HEK293 (cell line): ENCODE results near the gene MLF2.
A peak's percentile ranks its signal among the peaks of the same experiment; 100 is the strongest.

Experiments used
- CTCF ChIA-PET: fragments of 350-600 bp; formaldehyde crosslinking; extraction: SDS; loops from one replicate; lab custom pipeline; 2021; ENCODE audit warnings: antibody characterized with exemption; lab: Yijun Ruan, JAX
- POLR2A ChIA-PET: fragments of 300-600 bp; formaldehyde crosslinking; extraction: SDS; loops from one replicate; lab custom pipeline; 2020; ENCODE audit warnings: antibody characterized with exemption, inconsistent platforms; lab: Yijun Ruan, JAX
- H3K27ac ChIP-seq: fragments of 200-500 bp; sonication (Bioruptor generic); 2 replicates; pipeline ENCODE4 v1.5.1; 2014; ENCODE audit warnings: low read depth, low read length, control low read depth, inconsistent platforms; ENCODE audit errors: extremely low read depth
- H3K36me3 ChIP-seq, 2 experiments: fragments of 200-500 bp in 1 of 2; sonication (Bioruptor generic) in 1 of 2; 1 replicate in 1 of 2; 2 replicates in 1 of 2; pipeline ENCODE4 v1.5.1; 2014 to 2017; ENCODE audit warnings: inconsistent platforms in 2 of 2, low read length in 2 of 2; ENCODE audit not compliant: control insufficient read depth in 2 of 2, insufficient read depth in 1 of 2
- H3K4me1 ChIP-seq: fragments of 200-500 bp; sonication (Bioruptor generic); 2 replicates; pipeline ENCODE4 v1.5.1; 2014; ENCODE audit warnings: mild to moderate bottlenecking, low read length, inconsistent platforms; ENCODE audit not compliant: control insufficient read depth, insufficient read depth
- H3K4me3 ChIP-seq: 2 replicates; pipeline ENCODE4 v1.5.1; 2011; ENCODE audit warnings: low read depth, mild to moderate bottlenecking, control low read depth, low read length, moderate library complexity
- H3K9me3 ChIP-seq: fragments of 200-500 bp; sonication (Bioruptor generic); 2 replicates; pipeline ENCODE4 v1.5.1; 2014; ENCODE audit warnings: low read depth, low read length, inconsistent platforms; ENCODE audit not compliant: control insufficient read depth, insufficient read depth
- HOXC10 ChIP-seq: sonication (generic); formaldehyde crosslinking; IDR thresholded peaks from 2 replicates; pipeline ENCODE4 v1.8.1; 2023; ENCODE audit warnings: mild to moderate bottlenecking, missing genetic modification reagents
- ZBTB17 ChIP-seq: fragments of 450-650 bp; formaldehyde crosslinking; IDR thresholded peaks from 2 replicates; pipeline ENCODE4 v1.5.1; 2016; ENCODE audit warnings: missing biosample characterization, missing genetic modification characterization
- ZNF10 ChIP-seq: fragments of 450-650 bp; formaldehyde crosslinking; IDR thresholded peaks from 2 replicates; pipeline ENCODE4 v1.5.1; 2017; ENCODE audit warnings: missing biosample characterization, missing genetic modification characterization
- ZNF16 ChIP-seq: fragments of 450-650 bp; formaldehyde crosslinking; IDR thresholded peaks from 2 replicates; pipeline ENCODE4 v1.5.1; 2016; ENCODE audit warnings: low read depth, missing biosample characterization, missing genetic modification characterization
- ZNF214 ChIP-seq: fragments of 450-650 bp; formaldehyde crosslinking; IDR thresholded peaks from 2 replicates; pipeline ENCODE4 v1.5.1; 2017; ENCODE audit warnings: missing biosample characterization, mild to moderate bottlenecking, missing genetic modification characterization, borderline replicate concordance
- ZNF292 ChIP-seq: fragments of 450-650 bp; formaldehyde crosslinking; IDR thresholded peaks from 2 replicates; pipeline ENCODE4 v1.5.1; 2016; ENCODE audit warnings: low read depth, missing biosample characterization, missing genetic modification characterization, borderline replicate concordance
- ZNF302 ChIP-seq: fragments of 450-650 bp; formaldehyde crosslinking; IDR thresholded peaks from 2 replicates; pipeline ENCODE4 v1.5.1; 2016; ENCODE audit warnings: missing biosample characterization, missing genetic modification characterization, low read depth
- ZNF341 ChIP-seq: fragments of 450-650 bp; formaldehyde crosslinking; IDR thresholded peaks from 2 replicates; pipeline ENCODE4; 2016; ENCODE audit warnings: low read depth, missing biosample characterization, missing genetic modification characterization
- ZNF473 ChIP-seq: fragments of 450-650 bp; formaldehyde crosslinking; IDR thresholded peaks from 2 replicates; pipeline ENCODE4 v1.5.1; 2017; ENCODE audit warnings: missing biosample characterization, missing genetic modification characterization
- ZNF521 ChIP-seq: fragments of 450-650 bp; formaldehyde crosslinking; IDR thresholded peaks from 2 replicates; pipeline ENCODE4 v1.5.1; 2017; ENCODE audit warnings: missing biosample characterization, mild to moderate bottlenecking, missing genetic modification characterization
- ZNF707 ChIP-seq: fragments of 450-650 bp; formaldehyde crosslinking; IDR thresholded peaks from 2 replicates; pipeline ENCODE4 v1.5.1; 2016; ENCODE audit warnings: missing biosample characterization, missing genetic modification characterization
- ZNF837 ChIP-seq: fragments of 450-650 bp; formaldehyde crosslinking; IDR thresholded peaks from 2 replicates; pipeline ENCODE4 v1.5.1; 2016; ENCODE audit warnings: missing biosample characterization, missing genetic modification characterization
- TF ChIP-seq, protein P1 (sequence below): fragments of 450-650 bp; formaldehyde crosslinking; IDR thresholded peaks from 2 replicates; pipeline ENCODE4 v1.5.1; 2016; ENCODE audit warnings: missing biosample characterization, missing genetic modification characterization, low read depth
- TF ChIP-seq, protein P2 (sequence below): fragments of 450-650 bp; formaldehyde crosslinking; IDR thresholded peaks from 2 replicates; pipeline ENCODE4 v1.5.1; 2017; ENCODE audit warnings: missing biosample characterization, missing genetic modification characterization
- TF ChIP-seq, protein P3 (sequence below): fragments of 450-650 bp; formaldehyde crosslinking; IDR thresholded peaks from 2 replicates; pipeline ENCODE4 v1.5.1; 2016; ENCODE audit warnings: missing biosample characterization, missing genetic modification characterization, borderline replicate concordance

Gene MLF2

DNA sequence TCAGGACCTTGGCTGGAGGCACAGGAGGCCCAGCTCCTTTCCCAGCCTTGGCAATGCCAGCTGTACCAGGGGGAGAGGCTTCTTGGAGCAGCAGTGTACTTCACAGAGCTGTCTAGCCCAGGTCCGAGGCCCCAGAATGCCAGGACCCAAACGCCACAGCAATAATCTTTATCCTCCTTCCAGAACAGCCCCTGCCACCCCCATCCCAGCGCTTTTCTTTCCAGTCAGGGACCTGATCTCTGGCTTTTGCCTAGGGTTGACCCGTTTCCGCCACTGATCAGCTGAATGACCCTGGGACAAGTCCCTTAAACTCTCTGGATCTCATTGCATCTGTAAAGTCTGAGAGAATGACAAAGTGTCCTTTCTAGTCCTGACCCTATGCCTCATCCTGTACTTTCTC, 24.4 kb upstream of the MLF2 start (continued):
- no peak for TF ChIP-seq ZNF302 (tag by site-specific recombination)

DNA sequence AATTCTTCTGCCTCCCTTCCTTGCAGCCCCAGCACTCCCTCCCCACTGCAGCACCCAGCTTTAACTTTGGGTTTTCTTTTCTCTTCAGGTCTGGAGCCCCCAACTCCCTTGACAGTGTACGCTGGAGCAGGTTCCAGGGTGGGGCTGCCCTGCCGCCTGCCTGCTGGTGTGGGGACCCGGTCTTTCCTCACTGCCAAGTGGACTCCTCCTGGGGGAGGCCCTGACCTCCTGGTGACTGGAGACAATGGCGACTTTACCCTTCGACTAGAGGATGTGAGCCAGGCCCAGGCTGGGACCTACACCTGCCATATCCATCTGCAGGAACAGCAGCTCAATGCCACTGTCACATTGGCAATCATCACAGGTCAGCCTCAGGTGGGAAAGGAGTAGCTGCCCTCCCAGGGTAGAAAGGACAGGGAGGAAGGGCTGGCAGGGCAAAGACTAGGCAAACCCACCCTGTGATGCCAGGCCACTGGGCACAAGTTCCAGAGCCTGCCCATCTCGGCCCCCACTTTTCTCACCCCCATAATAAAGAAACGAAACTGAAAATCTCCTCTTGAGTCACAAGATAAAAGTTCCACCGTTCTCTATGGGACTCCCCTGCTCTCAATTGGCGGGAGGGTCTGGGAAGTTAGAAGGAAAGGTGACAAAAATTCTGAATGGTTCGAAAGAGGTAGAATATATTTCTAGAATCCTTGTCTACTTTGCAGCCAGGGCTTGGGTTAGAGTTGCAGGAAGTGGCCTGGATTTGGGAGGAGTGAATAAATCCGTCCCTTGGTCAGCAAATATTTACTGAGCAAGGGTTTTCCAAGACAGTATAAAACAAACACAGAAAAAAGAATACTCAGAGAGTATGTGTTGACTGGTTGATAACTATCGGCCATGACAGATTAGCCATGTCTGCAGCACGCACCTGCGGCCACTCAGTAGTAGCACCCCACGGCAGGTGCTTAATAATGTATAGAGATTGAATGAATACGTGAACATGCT, 22.5 kb upstream of the MLF2 start:
- Histone ChIP-seq H3K36me3 (peaks cover 3 to 13% of the 10 kb centered on the region in 2 experiments; a peak in 2 of 3 replicates), H3K4me3 (no peak overlapping the region), H3K9me3 (no peaks in the 10 kb centered on the region), H3K27ac (no peak overlapping the region), H3K4me1 (peaks cover 7% of the 10 kb centered on the region)
- no peak for TF ChIP-seq ZNF16 (tag by site-specific recombination)
- 0 out of 2 replicates have a peak, but pooled peaks have one; percentile 24 for TF ChIP-seq ZBTB17 (tag by site-specific recombination)
- 0 out of 2 replicates have a peak, but pooled peaks have one; percentile 17 for TF ChIP-seq ZNF10 (tag by site-specific recombination)
- CTCF ChIA-PET: interaction anchor here (0.6 to 6.3 kb wide), 5 partner anchors 9 to 39 kb away, joined by 3 to 93 read pairs (median 3); partner anchors contain the start of gene MLF2
- POLR2A ChIA-PET: interaction anchor here (2.0 kb wide), 1 partner anchor 23 kb away, joined by 7 read pairs; the partner anchor contains the start of gene MLF2

DNA sequence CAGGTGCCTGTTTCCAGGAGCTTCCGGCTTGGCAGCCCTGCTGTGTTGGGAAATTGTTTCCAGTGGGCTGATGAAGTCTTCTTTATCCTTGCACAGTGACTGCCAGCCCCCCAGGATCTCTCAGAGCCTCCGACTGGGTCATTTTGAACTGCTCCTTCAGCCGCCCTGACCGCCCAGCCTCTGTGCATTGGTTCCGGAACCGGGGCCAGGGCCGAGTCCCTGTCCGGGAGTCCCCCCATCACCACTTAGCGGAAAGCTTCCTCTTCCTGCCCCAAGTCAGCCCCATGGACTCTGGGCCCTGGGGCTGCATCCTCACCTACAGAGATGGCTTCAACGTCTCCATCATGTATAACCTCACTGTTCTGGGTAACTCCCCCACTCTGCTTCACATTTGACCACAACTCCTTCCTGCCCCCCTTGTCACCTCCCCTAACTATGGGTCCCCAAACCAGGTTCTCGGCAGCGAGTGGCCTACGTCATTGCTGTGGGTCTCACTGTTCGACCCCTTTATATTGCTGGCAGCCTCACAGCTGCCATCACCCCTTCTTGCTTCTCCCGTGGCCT, 21.6 kb upstream of the MLF2 start:
- TF ChIP-seq ZNF292 (tag by site-specific recombination): no peak
- TF ChIP-seq, protein P1, sequence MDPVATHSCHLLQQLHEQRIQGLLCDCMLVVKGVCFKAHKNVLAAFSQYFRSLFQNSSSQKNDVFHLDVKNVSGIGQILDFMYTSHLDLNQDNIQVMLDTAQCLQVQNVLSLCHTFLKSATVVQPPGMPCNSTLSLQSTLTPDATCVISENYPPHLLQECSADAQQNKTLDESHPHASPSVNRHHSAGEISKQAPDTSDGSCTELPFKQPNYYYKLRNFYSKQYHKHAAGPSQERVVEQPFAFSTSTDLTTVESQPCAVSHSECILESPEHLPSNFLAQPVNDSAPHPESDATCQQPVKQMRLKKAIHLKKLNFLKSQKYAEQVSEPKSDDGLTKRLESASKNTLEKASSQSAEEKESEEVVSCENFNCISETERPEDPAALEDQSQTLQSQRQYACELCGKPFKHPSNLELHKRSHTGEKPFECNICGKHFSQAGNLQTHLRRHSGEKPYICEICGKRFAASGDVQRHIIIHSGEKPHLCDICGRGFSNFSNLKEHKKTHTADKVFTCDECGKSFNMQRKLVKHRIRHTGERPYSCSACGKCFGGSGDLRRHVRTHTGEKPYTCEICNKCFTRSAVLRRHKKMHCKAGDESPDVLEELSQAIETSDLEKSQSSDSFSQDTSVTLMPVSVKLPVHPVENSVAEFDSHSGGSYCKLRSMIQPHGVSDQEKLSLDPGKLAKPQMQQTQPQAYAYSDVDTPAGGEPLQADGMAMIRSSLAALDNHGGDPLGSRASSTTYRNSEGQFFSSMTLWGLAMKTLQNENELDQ (tag by site-specific recombination): no peak
- TF ChIP-seq ZNF473 (tag by site-specific recombination): no peak
- TF ChIP-seq ZNF521: no peak
- TF ChIP-seq, protein P2, sequence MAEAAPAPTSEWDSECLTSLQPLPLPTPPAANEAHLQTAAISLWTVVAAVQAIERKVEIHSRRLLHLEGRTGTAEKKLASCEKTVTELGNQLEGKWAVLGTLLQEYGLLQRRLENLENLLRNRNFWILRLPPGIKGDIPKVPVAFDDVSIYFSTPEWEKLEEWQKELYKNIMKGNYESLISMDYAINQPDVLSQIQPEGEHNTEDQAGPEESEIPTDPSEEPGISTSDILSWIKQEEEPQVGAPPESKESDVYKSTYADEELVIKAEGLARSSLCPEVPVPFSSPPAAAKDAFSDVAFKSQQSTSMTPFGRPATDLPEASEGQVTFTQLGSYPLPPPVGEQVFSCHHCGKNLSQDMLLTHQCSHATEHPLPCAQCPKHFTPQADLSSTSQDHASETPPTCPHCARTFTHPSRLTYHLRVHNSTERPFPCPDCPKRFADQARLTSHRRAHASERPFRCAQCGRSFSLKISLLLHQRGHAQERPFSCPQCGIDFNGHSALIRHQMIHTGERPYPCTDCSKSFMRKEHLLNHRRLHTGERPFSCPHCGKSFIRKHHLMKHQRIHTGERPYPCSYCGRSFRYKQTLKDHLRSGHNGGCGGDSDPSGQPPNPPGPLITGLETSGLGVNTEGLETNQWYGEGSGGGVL (tag by site-specific recombination): no peak
- TF ChIP-seq, protein P3, sequence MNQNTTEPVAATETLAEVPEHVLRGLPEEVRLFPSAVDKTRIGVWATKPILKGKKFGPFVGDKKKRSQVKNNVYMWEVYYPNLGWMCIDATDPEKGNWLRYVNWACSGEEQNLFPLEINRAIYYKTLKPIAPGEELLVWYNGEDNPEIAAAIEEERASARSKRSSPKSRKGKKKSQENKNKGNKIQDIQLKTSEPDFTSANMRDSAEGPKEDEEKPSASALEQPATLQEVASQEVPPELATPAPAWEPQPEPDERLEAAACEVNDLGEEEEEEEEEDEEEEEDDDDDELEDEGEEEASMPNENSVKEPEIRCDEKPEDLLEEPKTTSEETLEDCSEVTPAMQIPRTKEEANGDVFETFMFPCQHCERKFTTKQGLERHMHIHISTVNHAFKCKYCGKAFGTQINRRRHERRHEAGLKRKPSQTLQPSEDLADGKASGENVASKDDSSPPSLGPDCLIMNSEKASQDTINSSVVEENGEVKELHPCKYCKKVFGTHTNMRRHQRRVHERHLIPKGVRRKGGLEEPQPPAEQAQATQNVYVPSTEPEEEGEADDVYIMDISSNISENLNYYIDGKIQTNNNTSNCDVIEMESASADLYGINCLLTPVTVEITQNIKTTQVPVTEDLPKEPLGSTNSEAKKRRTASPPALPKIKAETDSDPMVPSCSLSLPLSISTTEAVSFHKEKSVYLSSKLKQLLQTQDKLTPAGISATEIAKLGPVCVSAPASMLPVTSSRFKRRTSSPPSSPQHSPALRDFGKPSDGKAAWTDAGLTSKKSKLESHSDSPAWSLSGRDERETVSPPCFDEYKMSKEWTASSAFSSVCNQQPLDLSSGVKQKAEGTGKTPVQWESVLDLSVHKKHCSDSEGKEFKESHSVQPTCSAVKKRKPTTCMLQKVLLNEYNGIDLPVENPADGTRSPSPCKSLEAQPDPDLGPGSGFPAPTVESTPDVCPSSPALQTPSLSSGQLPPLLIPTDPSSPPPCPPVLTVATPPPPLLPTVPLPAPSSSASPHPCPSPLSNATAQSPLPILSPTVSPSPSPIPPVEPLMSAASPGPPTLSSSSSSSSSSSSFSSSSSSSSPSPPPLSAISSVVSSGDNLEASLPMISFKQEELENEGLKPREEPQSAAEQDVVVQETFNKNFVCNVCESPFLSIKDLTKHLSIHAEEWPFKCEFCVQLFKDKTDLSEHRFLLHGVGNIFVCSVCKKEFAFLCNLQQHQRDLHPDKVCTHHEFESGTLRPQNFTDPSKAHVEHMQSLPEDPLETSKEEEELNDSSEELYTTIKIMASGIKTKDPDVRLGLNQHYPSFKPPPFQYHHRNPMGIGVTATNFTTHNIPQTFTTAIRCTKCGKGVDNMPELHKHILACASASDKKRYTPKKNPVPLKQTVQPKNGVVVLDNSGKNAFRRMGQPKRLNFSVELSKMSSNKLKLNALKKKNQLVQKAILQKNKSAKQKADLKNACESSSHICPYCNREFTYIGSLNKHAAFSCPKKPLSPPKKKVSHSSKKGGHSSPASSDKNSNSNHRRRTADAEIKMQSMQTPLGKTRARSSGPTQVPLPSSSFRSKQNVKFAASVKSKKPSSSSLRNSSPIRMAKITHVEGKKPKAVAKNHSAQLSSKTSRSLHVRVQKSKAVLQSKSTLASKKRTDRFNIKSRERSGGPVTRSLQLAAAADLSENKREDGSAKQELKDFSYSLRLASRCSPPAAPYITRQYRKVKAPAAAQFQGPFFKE (tag by site-specific recombination): no peak
- TF ChIP-seq ZNF707 (tag by site-specific recombination): no peak
- no peak for TF ChIP-seq ZNF837 (tag by site-specific recombination)
- TF ChIP-seq ZNF341 (tag by site-specific recombination): no peak
- no peak for TF ChIP-seq HOXC10
- TF ChIP-seq ZNF214 (tag by site-specific recombination): no peak
- POLR2A ChIA-PET: interaction anchor here (2.0 kb wide), 1 partner anchor 22 kb away, joined by 7 read pairs; the partner anchor contains the start of gene MLF2

More for the DNA sequence above, 21.6 kb upstream of the MLF2 start:
- H3K27ac ChIP-seq: no peak overlapping the region
- CTCF ChIA-PET: interaction anchor here (0.6 to 6.3 kb wide), 5 partner anchors 8 to 38 kb away, joined by 3 to 93 read pairs (median 3); partner anchors contain the start of gene MLF2
- H3K36me3 ChIP-seq: peaks cover 9 to 22% of the 10 kb centered on the region in 2 experiments; a peak in 2 of 3 replicates
- peaks cover 9% of the 10 kb centered on the region for H3K4me1 ChIP-seq
- no peak overlapping the region for H3K4me3 ChIP-seq
- no peaks in the 10 kb centered on the region for H3K9me3 ChIP-seq
